ENCODE measurements around the gene AP1B1.
A peak's percentile ranks its signal among the peaks of the same experiment; 100 is the strongest.

AP1B1 gene

DNA sequence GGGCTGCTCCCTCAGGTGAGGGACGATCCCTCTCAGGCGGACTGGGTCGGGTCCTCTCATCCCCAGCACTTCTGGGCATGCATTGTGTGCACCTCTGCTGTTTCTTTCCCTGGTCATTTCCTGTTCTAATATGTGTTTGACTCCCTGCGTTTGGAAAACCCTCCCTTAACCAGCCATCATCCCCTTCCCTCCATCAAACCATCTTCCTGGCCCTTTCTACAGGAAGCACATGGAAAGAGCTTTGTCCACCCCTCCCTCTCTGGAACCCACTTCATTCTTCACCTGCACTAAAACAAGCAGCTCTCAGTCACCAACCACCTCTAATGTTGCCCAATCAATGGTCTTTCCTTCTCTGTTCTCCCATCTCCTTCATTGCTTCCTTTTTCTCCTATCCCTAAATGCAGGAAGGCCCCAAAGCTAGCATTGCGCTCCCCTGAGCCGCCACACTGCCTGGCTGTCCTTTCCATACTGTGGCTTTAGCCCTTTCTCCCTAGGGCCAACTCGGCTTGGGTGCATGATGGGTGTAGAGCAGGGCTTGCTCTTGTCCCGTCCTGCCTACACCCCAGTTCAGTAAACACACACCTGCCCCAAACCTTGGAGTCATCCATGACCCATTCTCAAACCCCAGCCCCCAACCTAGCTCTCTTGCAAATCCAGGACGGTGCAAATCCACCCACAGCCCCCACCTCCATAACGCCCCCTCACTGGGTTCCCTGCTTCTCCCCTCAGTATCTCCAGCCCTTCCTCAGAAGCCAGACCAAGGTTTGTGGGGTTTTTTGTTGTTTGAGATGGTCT is 87.4 kb downstream of the AP1B1 start:
- H3K4me3 ChIP-seq (ENCODE audit: low read depth, low read length), result no peak overlapping the region
- TF ChIP-seq, protein P1, sequence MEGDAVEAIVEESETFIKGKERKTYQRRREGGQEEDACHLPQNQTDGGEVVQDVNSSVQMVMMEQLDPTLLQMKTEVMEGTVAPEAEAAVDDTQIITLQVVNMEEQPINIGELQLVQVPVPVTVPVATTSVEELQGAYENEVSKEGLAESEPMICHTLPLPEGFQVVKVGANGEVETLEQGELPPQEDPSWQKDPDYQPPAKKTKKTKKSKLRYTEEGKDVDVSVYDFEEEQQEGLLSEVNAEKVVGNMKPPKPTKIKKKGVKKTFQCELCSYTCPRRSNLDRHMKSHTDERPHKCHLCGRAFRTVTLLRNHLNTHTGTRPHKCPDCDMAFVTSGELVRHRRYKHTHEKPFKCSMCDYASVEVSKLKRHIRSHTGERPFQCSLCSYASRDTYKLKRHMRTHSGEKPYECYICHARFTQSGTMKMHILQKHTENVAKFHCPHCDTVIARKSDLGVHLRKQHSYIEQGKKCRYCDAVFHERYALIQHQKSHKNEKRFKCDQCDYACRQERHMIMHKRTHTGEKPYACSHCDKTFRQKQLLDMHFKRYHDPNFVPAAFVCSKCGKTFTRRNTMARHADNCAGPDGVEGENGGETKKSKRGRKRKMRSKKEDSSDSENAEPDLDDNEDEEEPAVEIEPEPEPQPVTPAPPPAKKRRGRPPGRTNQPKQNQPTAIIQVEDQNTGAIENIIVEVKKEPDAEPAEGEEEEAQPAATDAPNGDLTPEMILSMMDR (IDR thresholded peaks at IDR 0.05; ENCODE audit: control insufficient read depth, extremely low read depth, insufficient read depth), result no peak
- DNase-seq (ENCODE audit: low read depth), result no peak

DNA sequence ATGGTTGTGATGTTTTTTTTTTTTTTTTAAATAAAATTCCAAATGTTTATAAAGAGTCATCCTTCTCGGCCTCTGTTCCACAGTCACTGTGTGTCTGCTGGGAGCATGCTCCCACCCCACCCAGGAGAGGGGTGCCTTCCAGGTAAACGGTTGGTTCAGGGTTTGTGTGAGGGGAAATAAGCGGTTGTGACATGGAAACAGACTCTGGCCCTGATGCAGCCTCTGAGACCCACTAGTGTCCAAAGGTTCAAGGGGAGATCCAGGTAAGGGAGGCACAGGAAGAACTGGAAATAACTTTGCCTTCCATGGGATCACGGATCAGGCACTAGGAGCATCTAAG is 87.9 kb downstream of the AP1B1 start:
- no peak for DNase-seq (ENCODE audit: low read depth)
- no peak overlapping the region for H3K4me3 ChIP-seq (ENCODE audit: low read depth, low read length)
- TF ChIP-seq, protein P1 (IDR thresholded peaks at IDR 0.05; ENCODE audit: control insufficient read depth, extremely low read depth, insufficient read depth), result no peak

DNA sequence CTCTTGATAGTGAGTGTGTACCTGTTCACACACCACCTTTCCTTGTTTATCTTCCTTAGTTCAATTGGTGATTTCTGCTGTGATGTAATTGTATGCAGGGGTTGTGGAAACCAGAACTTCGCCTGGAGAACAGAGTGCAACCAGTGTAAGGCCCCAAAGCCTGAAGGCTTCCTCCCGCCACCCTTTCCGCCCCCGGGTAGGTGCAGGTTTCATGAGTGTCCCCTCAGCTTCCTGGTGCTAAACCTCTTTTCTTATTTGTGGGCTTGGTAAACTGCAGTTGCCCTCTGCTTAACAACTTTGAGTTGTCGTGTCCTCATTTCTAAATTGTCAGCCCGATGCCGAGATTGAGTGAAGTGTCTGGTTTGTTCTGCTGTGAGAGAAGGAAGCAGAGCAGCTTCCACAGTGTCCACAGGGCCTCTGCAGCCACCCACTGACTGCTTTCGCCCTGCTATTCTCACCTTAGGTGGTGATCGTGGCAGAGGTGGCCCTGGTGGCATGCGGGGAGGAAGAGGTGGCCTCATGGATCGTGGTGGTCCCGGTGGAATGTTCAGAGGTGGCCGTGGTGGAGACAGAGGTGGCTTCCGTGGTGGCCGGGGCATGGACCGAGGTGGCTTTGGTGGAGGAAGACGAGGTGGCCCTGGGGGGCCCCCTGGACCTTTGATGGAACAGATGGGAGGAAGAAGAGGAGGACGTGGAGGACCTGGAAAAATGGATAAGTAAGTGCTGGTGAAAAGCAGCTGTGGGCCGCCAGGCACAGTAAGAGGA is 89.1 kb downstream of the AP1B1 start:
- H3K4me3 ChIP-seq (ENCODE audit: low read depth, low read length), result no peak overlapping the region
- TF ChIP-seq, protein P1 (IDR thresholded peaks at IDR 0.05; ENCODE audit: control insufficient read depth, extremely low read depth, insufficient read depth), result no peak

DNA sequence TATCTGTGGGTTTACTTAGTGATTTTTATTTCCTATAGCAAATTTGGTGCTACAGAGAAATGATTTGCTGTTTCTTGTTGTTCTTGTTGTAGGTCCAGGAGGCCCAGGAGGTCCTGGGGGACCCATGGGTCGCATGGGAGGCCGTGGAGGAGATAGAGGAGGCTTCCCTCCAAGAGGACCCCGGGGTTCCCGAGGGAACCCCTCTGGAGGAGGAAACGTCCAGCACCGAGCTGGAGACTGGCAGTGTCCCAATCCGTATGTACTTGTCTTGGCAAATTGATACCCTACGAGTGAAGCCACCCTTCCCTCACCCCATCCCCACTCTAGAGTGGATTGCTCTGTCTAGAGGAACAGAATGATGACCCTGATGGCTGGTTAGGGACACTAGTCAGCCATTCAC is 89.7 kb downstream of the AP1B1 start:
- TF ChIP-seq, protein P1 (IDR thresholded peaks at IDR 0.05; ENCODE audit: control insufficient read depth, extremely low read depth, insufficient read depth), result no peak
- H3K4me3 ChIP-seq (ENCODE audit: low read depth, low read length), result no peak overlapping the region
- DNase-seq (ENCODE audit: low read depth), result no peak

More for the DNA sequence above, 89.1 kb downstream of the AP1B1 start:
- DNase-seq (ENCODE audit: low read depth), result no peak

DNA sequence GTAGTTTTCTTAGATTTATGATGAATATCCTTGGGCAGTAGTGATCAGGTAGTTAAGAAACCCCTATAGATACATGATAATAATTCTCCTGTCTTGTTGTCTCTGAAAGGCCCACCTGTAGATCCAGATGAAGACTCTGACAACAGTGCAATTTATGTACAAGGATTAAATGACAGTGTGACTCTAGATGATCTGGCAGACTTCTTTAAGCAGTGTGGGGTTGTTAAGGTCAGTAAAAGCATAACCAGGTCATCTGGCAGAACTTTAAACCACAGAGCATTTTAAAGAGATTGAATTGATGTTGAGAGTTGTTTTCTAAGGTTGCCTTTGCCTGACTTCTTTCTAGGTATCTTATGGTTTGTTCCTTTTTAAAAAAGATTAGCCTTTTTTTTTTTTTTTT is 96.0 kb downstream of the AP1B1 start:
- TF ChIP-seq, protein P1 (IDR thresholded peaks at IDR 0.05; ENCODE audit: control insufficient read depth, extremely low read depth, insufficient read depth), result no peak

DNA sequence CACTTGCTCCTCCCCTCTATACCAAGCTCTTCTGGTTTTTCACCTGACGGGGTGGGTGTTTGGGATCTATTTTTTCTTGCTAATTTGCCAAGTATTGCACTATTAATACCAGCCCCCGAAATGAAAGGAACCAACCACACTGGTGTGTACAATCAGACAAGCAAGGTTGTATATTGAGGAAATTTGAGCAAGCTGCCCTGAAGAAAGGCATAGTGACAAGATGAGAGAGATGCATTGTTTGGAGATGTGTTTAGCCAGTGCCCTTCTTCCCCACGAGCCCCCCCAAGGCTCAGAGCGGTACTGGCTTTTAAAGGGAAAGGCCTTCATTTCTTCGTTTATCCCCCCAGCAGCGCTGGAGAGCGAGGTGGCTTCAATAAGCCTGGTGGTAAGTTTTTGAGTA is 97.2 kb downstream of the AP1B1 start:
- TF ChIP-seq, protein P1 (IDR thresholded peaks at IDR 0.05; ENCODE audit: control insufficient read depth, extremely low read depth, insufficient read depth), result 0 out of 2 replicates have a peak, but pooled peaks have one; percentile 0
- H3K4me3 ChIP-seq (ENCODE audit: low read depth, low read length), result no peak overlapping the region
- no peak for DNase-seq (ENCODE audit: low read depth)

More for the DNA sequence above, 96.0 kb downstream of the AP1B1 start:
- no peak for DNase-seq (ENCODE audit: low read depth)
- H3K4me3 ChIP-seq (ENCODE audit: low read depth, low read length), result no peak overlapping the region
